CD4-positive, alpha-beta T cell (primary cell): ENCODE data around the gene PCDH9. TPM values are rescaled to one million over a fixed set of nuclear protein-coding genes. Genes with fewer than 3 reads are reported as not detected.
A peak's percentile ranks its signal among the peaks of the same experiment; 100 is the strongest.

Source experiments
- ATAC-seq: fragments of 200-7000 bp; cut with Tn5 transposase; one replicate; pipeline ENCODE4 v1.10.0; 2022; ENCODE audit warnings: mild to moderate bottlenecking; ENCODE audit not compliant: poor library complexity
- CTCF ChIA-PET: fragments of 350-600 bp; sonication (Branson Sonifier 250); formaldehyde crosslinking; loops from one replicate; lab custom pipeline; 2021; ENCODE audit warnings: antibody characterized with exemption, inconsistent platforms; lab: Charles Lee
- POLR2A ChIA-PET: fragments of 350-600 bp; sonication (Branson Sonifier 250); formaldehyde crosslinking; loops from one replicate; lab custom pipeline; 2021; ENCODE audit warnings: antibody characterized with exemption, inconsistent platforms; lab: Charles Lee
- DNase-seq, 14 experiments: peaks; one replicate each; pipeline ENCODE4 v3.0.0-alpha.2; 2013 to 2020; ENCODE audit warnings: mixed read lengths in 2 of 14
- H3K27ac ChIP-seq, 2 donors: one replicate each; pipeline versions ENCODE4 v1.5.1 to v1.7.0; 2013; ENCODE audit warnings: low read length in 2 of 2, low read depth in 1 of 2, mild to moderate bottlenecking in 1 of 2
- H3K27me3 ChIP-seq, 2 experiments: 1 replicate in 1 of 2; 2 replicates in 1 of 2; pipeline versions ENCODE4 v1.6.1 to v1.7.0; 2013; ENCODE audit warnings: low read length in 2 of 2, control low read depth in 1 of 2, mild to moderate bottlenecking in 1 of 2, moderate library complexity in 1 of 2; ENCODE audit not compliant: insufficient read depth in 2 of 2, control insufficient read depth in 1 of 2
- H3K36me3 ChIP-seq: one replicate; pipeline ENCODE4 v1.6.1; 2013; ENCODE audit warnings: low read length, control low read depth; ENCODE audit not compliant: insufficient read depth
- H3K4me1 ChIP-seq: one replicate; pipeline ENCODE4 v1.6.1; 2013; ENCODE audit warnings: low read length, control low read depth; ENCODE audit not compliant: insufficient read depth
- H3K4me3 ChIP-seq: one replicate; pipeline ENCODE4 v1.5.1; 2013; ENCODE audit warnings: mild to moderate bottlenecking, low read length, moderate library complexity
- H3K9me3 ChIP-seq, 2 experiments: 1 replicate in 1 of 2; 2 replicates in 1 of 2; pipeline versions ENCODE4 v1.6.1 to v1.7.0; 2013; ENCODE audit warnings: low read length in 2 of 2, mild to moderate bottlenecking in 2 of 2, control low read depth in 1 of 2, moderate library complexity in 1 of 2; ENCODE audit not compliant: control insufficient read depth in 1 of 2, insufficient read depth in 1 of 2
- H3K27ac Mint-ChIP-seq: one replicate; pipeline ENCODE4 v1.8.0; 2020; ENCODE audit warnings: mixed read lengths
- H3K27me3 Mint-ChIP-seq: one replicate; pipeline ENCODE4 v1.8.0; 2021; ENCODE audit warnings: mixed read lengths
- H3K36me3 Mint-ChIP-seq: one replicate; pipeline ENCODE4 v1.8.0; 2021; ENCODE audit warnings: low read depth, mixed read lengths
- H3K4me1 Mint-ChIP-seq: one replicate; pipeline ENCODE4 v1.8.0; 2021; ENCODE audit warnings: low read depth, mixed read lengths
- H3K4me3 Mint-ChIP-seq: one replicate; pipeline ENCODE4 v1.8.0; 2020; ENCODE audit warnings: mild to moderate bottlenecking, mixed read lengths
- H3K9me3 Mint-ChIP-seq: one replicate; pipeline ENCODE4 v1.8.0; 2020; ENCODE audit warnings: mixed read lengths
- intact Hi-C, 2 experiments: fragments of 100-400 bp; cut with DNase I in 1 of 2; cut with micrococcal nuclease in 1 of 2; formaldehyde crosslinking; loops; one replicate each; pipeline versions ENCODE4 v1.15.1 to v1.9.0; 2023 to 2025; cut with DNase I, micrococcal nuclease
- total RNA-seq, 174 experiments: library from RNA in 2 of 174; stranded (reverse) in 2 of 174; gene quantifications; one replicate each; pipeline ENCODE4 v1.2.3 and lab custom pipeline; 2021 to 2026
- TF ChIP-seq, protein P1 (sequence below): fragments of 200-600 bp; IDR thresholded peaks from one replicate; pipeline ENCODE4 v1.8.0; 2022; ENCODE audit warnings: antibody characterized with exemption, mild to moderate bottlenecking

PCDH9 gene
- total RNA-seq, 2 experiments from 2014 or later: 0.08 to 0.19 TPM

GRCh38 chr13:67238277-67238859, 8.2 kb upstream of the PCDH9 start:
- peak; percentile 63 for ATAC-seq
- POLR2A ChIA-PET: no interaction called here

DNA sequence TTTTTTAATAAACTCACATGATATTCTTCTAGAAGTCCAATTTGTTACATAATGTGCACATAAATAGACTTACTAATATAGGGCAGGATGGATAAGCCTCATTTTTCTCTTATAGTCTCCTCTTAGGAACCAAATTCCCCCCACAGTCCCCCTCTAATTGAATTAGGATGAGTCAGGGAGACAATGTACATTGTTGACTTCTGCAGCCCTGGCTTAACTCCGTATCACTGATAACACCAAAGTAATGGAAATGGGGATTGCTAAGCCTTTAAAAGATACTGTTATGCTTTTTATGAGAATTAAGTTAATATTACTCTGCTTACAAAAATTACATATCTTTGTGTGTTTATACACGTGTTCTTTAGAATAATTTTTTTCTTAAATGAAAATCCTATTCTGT, 5.1 kb upstream of the PCDH9 start:
- TF ChIP-seq, protein P1, sequence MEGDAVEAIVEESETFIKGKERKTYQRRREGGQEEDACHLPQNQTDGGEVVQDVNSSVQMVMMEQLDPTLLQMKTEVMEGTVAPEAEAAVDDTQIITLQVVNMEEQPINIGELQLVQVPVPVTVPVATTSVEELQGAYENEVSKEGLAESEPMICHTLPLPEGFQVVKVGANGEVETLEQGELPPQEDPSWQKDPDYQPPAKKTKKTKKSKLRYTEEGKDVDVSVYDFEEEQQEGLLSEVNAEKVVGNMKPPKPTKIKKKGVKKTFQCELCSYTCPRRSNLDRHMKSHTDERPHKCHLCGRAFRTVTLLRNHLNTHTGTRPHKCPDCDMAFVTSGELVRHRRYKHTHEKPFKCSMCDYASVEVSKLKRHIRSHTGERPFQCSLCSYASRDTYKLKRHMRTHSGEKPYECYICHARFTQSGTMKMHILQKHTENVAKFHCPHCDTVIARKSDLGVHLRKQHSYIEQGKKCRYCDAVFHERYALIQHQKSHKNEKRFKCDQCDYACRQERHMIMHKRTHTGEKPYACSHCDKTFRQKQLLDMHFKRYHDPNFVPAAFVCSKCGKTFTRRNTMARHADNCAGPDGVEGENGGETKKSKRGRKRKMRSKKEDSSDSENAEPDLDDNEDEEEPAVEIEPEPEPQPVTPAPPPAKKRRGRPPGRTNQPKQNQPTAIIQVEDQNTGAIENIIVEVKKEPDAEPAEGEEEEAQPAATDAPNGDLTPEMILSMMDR: no peak
- Mint-ChIP-seq H3K27me3 (peaks cover 4% of the 10 kb centered on the region), H3K4me1 (peaks cover 17% of the 10 kb centered on the region), H3K27ac (no peak overlapping the region), H3K36me3 (no peaks in the 10 kb centered on the region), H3K4me3 (no peak overlapping the region), H3K9me3 (no peaks in the 10 kb centered on the region)
- Histone ChIP-seq H3K4me3 (no peak overlapping the region), H3K9me3 (peaks cover 0 to under 1% of the 10 kb centered on the region in 2 experiments), H3K36me3 (no peaks in the 10 kb centered on the region), H3K27ac (no peak overlapping the region), H3K27me3 (peaks cover 0 to 5% of the 10 kb centered on the region in 2 experiments), H3K4me1 (peaks cover 8% of the 10 kb centered on the region)
- intact Hi-C loops: no loop called here
- ATAC-seq (no peak), DNase-seq (no peak)
- CTCF ChIA-PET: no interaction called here
- POLR2A ChIA-PET: no interaction called here

More at GRCh38 chr13:67238277-67238859, 8.2 kb upstream of the PCDH9 start:
- DNase-seq: peak in 3 of 14 experiments; percentile 44 to 57 (median 48)
- Histone ChIP-seq H3K27ac (no peak overlapping the region), H3K36me3 (no peaks in the 10 kb centered on the region), H3K4me3 (no peak overlapping the region), H3K9me3 (no peaks in the 10 kb centered on the region), H3K27me3 (no peaks in the 10 kb centered on the region), H3K4me1 (no peaks in the 10 kb centered on the region)
- H3K4me3 Mint-ChIP-seq: no peak overlapping the region
- H3K4me1 Mint-ChIP-seq: no peaks in the 10 kb centered on the region
- H3K27me3 Mint-ChIP-seq: no peaks in the 10 kb centered on the region
- CTCF ChIA-PET: interaction anchor here (1.1 kb wide), 1 partner anchor 10 kb away, joined by 5 read pairs; no protein-coding TSS in a partner anchor
- H3K36me3 Mint-ChIP-seq: no peaks in the 10 kb centered on the region
- H3K27ac Mint-ChIP-seq: no peak overlapping the region
- TF ChIP-seq, protein P1: peak; percentile 94
- H3K9me3 Mint-ChIP-seq: no peaks in the 10 kb centered on the region
- intact Hi-C loops: no loop called here

DNA sequence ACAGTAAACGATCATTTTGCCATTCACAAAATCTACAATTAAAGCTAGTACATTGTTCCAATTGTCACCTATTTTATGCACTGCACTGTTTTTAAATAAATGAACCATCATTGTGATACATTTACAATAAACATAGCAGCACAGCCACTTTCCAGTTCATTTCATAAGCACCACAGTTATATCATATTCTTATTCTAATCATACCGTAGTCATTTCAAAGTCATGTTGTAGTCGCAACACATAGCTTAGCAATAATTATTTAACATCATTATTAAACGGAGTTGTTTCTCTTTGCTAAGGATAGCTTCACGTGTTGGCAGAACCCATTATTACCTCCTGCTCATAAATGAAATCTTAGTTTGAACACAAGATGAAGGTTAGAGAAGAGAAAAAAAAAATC, 2.2 kb upstream of the PCDH9 start:
- no peaks in the 10 kb centered on the region for H3K9me3 Mint-ChIP-seq
- ATAC-seq (no peak), DNase-seq (no peak)
- ChIA-PET POLR2A (no interaction called here), CTCF (interaction anchor here (0.6 kb wide), 2 partner anchors 20 to 1866 kb away, joined by 3 read pairs; no protein-coding TSS in a partner anchor)
- Histone ChIP-seq H3K27me3 (peaks cover 5 to 10% of the 10 kb centered on the region in 2 experiments), H3K4me3 (no peak overlapping the region), H3K27ac (no peak overlapping the region), H3K4me1 (peaks cover 24% of the 10 kb centered on the region), H3K36me3 (no peaks in the 10 kb centered on the region), H3K9me3 (peaks cover 0 to 3% of the 10 kb centered on the region in 2 experiments)
- peaks cover 17% of the 10 kb centered on the region for H3K4me1 Mint-ChIP-seq
- H3K27me3 Mint-ChIP-seq: peaks cover 9% of the 10 kb centered on the region
- H3K4me3 Mint-ChIP-seq: peak overlapping the region; percentile 57
- TF ChIP-seq, protein P1: no peak
- H3K27ac Mint-ChIP-seq: no peak overlapping the region
- H3K36me3 Mint-ChIP-seq: no peaks in the 10 kb centered on the region
- intact Hi-C loops: no loop called here
